Ishikawa (cell line): Measurements from ENCODE around the gene PCDH9.

Experiments
- CEBPB ChIP-seq: IDR thresholded peaks from 2 replicates; pipeline ENCODE4 v1.6.1; 2012
- CREB1 ChIP-seq: IDR thresholded peaks from 2 replicates; pipeline ENCODE4 v1.6.1; 2012; ENCODE audit warnings: low read depth
- EGR1 ChIP-seq: IDR thresholded peaks from 2 replicates; pipeline ENCODE4 v1.6.1; 2012
- EP300 ChIP-seq: IDR thresholded peaks from 2 replicates; pipeline ENCODE4 v1.6.1; 2012; ENCODE audit warnings: borderline replicate concordance
- FOXM1 ChIP-seq: IDR thresholded peaks from 2 replicates; pipeline ENCODE4 v1.6.1; 2012; ENCODE audit warnings: low read depth, borderline replicate concordance
- NFIC ChIP-seq: IDR thresholded peaks from 2 replicates; pipeline ENCODE4 v1.6.1; 2012
- RAD21 ChIP-seq: IDR thresholded peaks from 2 replicates; pipeline ENCODE4 v1.6.1; 2012; ENCODE audit warnings: low read depth
- TAF1 ChIP-seq: IDR thresholded peaks from 2 replicates; pipeline ENCODE4 v1.6.1; 2012; ENCODE audit warnings: low read depth, mild to moderate bottlenecking
- TEAD4 ChIP-seq: IDR thresholded peaks from 2 replicates; pipeline ENCODE4 v1.6.1; 2012
- YY1 ChIP-seq: IDR thresholded peaks from 2 replicates; pipeline ENCODE4 v1.6.1; 2012; ENCODE audit warnings: low read depth
- ZBTB7A ChIP-seq: IDR thresholded peaks from 2 replicates; pipeline ENCODE4 v1.6.1; 2012; ENCODE audit warnings: low read depth
- TF ChIP-seq, protein P1 (sequence below): IDR thresholded peaks from 2 replicates; pipeline ENCODE4 v1.6.1; 2012; ENCODE audit warnings: low read depth, mild to moderate bottlenecking
- TF ChIP-seq, protein P2 (sequence below): IDR thresholded peaks from 2 replicates; pipeline ENCODE4 v1.6.1; 2012
- TF ChIP-seq, protein P3 (sequence below): IDR thresholded peaks from 2 replicates; pipeline ENCODE4 v1.6.1; 2012

DNA sequence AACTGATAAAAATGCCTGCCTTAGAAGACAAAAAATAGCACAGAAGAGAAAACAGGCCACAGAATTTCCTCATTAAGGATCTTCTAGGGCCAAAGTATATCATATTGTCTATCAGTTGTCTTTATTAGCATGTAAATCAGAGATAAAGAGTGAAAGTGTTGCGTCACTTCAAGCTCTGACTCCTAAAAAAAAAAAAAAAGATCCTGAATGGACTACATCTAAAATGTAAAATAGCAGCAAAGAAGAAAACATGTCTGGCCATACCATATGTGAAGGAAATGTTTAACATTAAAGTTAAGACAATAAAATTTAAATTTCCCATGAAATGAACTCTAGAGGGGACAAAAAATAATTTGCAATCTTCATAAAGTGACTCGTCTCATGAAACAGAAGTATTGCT lies 237.4 kb downstream of the PCDH9 start:
- no peak for TF ChIP-seq EP300
- no peak for TF ChIP-seq TEAD4
- TF ChIP-seq CEBPB, result no peak
- TF ChIP-seq ZBTB7A, result no peak
- no peak for TF ChIP-seq CREB1
- TF ChIP-seq TAF1, result no peak
- TF ChIP-seq, protein P1, sequence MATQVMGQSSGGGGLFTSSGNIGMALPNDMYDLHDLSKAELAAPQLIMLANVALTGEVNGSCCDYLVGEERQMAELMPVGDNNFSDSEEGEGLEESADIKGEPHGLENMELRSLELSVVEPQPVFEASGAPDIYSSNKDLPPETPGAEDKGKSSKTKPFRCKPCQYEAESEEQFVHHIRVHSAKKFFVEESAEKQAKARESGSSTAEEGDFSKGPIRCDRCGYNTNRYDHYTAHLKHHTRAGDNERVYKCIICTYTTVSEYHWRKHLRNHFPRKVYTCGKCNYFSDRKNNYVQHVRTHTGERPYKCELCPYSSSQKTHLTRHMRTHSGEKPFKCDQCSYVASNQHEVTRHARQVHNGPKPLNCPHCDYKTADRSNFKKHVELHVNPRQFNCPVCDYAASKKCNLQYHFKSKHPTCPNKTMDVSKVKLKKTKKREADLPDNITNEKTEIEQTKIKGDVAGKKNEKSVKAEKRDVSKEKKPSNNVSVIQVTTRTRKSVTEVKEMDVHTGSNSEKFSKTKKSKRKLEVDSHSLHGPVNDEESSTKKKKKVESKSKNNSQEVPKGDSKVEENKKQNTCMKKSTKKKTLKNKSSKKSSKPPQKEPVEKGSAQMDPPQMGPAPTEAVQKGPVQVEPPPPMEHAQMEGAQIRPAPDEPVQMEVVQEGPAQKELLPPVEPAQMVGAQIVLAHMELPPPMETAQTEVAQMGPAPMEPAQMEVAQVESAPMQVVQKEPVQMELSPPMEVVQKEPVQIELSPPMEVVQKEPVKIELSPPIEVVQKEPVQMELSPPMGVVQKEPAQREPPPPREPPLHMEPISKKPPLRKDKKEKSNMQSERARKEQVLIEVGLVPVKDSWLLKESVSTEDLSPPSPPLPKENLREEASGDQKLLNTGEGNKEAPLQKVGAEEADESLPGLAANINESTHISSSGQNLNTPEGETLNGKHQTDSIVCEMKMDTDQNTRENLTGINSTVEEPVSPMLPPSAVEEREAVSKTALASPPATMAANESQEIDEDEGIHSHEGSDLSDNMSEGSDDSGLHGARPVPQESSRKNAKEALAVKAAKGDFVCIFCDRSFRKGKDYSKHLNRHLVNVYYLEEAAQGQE, result no peak
- TF ChIP-seq, protein P2, sequence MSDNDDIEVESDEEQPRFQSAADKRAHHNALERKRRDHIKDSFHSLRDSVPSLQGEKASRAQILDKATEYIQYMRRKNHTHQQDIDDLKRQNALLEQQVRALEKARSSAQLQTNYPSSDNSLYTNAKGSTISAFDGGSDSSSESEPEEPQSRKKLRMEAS, result no peak
- TF ChIP-seq RAD21, result no peak
- TF ChIP-seq, protein P3, sequence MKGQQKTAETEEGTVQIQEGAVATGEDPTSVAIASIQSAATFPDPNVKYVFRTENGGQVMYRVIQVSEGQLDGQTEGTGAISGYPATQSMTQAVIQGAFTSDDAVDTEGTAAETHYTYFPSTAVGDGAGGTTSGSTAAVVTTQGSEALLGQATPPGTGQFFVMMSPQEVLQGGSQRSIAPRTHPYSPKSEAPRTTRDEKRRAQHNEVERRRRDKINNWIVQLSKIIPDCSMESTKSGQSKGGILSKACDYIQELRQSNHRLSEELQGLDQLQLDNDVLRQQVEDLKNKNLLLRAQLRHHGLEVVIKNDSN, result no peak
- TF ChIP-seq NFIC, result no peak
- no peak for TF ChIP-seq EGR1
- no peak for TF ChIP-seq FOXM1
- no peak for TF ChIP-seq YY1
